Astrocyte of the cerebellum (primary cell): ENCODE data around the gene TNK2.

Experiments used
- DNase-seq: peaks from one replicate; pipeline ENCODE4 v3.0.0-alpha.2; 2011; ENCODE audit warnings: low read depth
- H3K4me3 ChIP-seq: 2 replicates; pipeline ENCODE4 v1.5.1; 2011; ENCODE audit warnings: mild to moderate bottlenecking, low read depth, low read length, moderate library complexity
- in situ Hi-C: cut with HindIII; loops from 2 replicates; pipeline ENCODE4 v1.10.0; 2017; ENCODE audit warnings: low sequenced_read_pairs
- TF ChIP-seq, protein P1 (sequence below): IDR thresholded peaks from 2 replicates; pipeline ENCODE4 v1.5.1; 2012; ENCODE audit warnings: low read length, low read depth, moderate library complexity, mild to moderate bottlenecking; ENCODE audit errors: missing control alignments

TNK2 gene

DNA sequence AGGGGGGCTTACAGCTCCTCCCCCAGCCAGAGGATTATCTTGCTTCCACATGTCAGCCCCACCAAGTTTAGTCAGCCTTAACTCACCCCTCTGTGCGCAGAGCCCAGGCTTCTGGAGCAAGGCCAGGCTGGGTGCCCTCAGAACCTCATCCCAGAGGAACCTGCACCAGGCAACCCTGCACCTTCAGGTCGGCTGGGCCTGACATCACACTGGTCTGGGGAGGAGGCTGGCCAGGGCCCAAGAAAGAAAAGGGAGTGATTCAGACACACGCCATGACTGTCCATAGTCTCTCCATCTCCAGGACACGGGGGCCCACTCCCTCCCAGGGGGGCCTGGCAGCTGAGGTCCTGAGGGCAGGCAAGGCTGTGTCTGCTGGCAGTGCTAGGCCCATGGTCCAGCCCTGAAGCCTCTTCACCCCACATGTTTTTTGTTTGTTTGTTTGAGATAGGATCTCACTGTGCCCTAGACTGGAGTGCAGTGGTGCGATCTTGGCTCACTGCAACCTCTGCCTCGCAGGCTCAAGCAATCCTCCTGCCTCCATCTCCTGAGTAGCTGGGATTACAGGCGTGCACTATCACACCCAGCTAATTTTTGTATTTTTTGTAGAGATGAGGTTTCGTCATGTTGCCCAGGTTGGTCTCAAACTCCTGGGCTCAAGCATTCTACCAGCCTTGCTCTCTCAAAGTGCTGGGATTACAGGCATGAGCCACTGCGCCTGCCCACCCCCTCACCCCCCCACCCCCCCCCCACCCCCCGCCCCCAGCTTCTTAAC is 11.1 kb downstream of the TNK2 start:
- TF ChIP-seq, protein P1, sequence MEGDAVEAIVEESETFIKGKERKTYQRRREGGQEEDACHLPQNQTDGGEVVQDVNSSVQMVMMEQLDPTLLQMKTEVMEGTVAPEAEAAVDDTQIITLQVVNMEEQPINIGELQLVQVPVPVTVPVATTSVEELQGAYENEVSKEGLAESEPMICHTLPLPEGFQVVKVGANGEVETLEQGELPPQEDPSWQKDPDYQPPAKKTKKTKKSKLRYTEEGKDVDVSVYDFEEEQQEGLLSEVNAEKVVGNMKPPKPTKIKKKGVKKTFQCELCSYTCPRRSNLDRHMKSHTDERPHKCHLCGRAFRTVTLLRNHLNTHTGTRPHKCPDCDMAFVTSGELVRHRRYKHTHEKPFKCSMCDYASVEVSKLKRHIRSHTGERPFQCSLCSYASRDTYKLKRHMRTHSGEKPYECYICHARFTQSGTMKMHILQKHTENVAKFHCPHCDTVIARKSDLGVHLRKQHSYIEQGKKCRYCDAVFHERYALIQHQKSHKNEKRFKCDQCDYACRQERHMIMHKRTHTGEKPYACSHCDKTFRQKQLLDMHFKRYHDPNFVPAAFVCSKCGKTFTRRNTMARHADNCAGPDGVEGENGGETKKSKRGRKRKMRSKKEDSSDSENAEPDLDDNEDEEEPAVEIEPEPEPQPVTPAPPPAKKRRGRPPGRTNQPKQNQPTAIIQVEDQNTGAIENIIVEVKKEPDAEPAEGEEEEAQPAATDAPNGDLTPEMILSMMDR = no peak
- H3K4me3 ChIP-seq = no peak overlapping the region
- DNase-seq = no peak
- in situ Hi-C loops = no loop called here

DNA sequence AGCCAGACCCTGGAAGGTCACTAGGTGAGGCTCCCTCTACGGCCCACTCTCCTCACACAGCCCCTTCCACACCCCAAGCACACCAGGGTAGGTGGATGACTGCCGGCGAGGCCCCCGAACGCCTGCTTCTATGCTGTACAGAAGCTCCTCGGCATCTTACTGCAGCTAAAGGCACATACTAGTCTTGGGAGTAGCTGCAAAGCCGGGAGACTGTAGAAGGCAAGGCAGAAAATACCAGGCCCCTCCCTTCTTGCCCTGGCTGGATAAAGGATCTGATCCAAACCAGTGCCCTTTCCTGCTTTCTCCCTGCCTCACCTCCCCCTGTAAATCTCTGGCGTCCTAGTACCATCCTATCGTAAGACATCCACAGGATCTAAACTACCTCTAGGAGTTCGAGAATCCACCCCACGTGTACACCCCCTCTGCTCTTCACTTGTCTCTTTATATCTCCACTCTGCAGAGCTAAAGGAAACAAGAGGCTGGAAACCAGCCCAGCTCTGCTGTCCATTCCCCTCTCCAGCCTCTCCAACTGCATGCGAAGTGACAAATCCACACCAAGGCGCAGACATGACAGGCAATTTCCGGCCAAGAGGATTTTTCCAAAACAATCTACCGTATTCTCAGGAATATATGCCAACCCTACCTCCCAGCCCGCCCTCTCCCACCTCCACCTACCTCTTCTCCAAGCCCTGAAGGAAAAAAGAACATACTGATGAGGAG is 11.8 kb downstream of the TNK2 start:
- in situ Hi-C loops = no loop called here
- no peak for DNase-seq
- peak overlapping the region; percentile 59 for H3K4me3 ChIP-seq
- TF ChIP-seq, protein P1 = no peak

DNA sequence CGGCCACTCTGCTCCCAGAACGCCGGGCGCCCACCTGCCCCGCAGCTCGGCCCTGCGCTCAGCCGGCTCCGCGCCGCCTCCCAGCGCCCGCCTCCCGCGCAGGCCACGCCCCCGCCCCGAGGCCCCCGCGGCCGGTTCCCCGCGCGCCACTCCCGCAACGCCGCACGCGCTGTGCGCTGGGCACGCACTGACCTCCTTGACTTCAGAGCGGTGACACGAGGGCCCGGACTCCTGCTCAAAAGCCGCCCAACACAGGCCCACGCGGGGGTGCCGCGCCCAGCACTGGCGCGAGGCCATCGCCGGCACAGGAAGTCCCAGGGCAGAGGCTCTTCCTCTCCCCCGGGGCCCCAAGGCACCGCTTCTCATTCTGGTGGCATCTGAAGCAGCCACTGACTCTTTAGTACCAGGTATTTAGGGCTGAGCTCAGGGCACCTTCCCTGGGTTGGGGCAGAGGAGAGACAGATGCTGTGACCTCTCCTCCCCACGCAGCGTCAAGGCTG is 12.4 kb downstream of the TNK2 start:
- H3K4me3 ChIP-seq = peak overlapping the region; percentile 59
- in situ Hi-C loops = no loop called here
- TF ChIP-seq, protein P1 = no peak
- no peak for DNase-seq

DNA sequence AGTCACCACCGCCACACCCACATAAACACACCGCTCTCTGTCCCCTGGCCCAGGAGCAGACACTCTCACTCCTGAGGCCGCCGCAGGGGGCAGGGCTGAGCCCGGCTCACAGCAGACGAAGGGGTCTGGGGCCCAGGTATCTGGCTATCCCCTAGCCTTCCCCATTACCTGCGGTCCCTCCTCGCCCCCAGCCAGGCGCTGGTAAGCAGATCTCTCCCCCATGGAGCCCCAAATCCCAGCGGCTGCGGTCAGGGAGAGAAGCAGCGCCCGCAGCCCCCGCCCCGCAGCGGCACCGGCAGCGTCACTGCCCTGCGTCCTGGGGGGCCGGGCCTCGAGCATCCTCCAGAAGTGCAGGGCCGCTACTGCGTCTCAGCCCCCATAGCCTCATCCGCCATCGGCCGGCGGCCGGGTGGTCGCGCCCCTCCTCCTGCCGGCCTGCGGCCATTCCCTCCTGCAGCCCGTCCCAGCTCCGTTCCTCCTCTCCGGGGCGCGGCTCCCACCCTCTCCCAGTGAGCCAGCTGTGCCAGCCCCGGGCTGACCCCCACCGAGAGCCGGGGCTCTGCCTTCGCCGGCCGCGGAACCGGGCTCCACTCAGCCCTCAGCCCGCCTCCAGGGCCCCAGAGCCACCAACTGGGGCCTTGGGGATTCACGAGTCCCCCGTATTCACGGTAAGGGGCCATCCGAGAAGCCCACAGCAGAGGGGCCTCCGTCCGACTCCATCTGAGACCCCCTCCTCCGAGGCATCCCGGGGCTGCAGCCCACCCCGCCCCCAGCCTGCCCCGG is 13.1 kb downstream of the TNK2 start:
- in situ Hi-C loops = no loop called here
- DNase-seq = no peak
- TF ChIP-seq, protein P1 = no peak
- peak overlapping the region; percentile 59 for H3K4me3 ChIP-seq

DNA sequence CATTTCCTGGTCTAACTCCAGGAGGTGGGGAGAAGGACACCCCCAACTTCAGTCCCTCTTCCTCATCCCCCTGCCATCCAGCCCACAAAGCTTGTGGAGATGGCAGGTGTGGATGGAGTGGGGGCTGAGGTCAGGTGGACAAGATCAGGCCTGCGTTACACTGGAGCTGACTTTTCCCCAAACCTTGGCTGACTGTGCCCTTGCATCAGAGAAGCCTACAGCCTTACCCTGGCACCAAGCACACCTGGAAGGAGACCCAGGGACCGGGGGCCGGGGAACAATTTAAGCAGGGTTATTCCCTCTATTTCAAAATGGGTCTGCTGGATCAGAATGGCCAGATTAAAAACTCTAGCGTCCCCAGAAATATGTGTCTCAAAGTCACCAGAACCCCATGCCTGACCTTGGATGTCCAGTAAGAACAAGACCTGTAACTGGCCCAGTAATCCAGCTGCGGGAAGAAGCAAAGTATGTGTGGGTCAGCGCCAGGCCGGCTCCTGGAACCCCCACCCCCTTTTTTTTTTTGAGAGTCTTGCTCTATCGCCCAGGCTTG is 14.4 kb downstream of the TNK2 start:
- no peak for DNase-seq
- TF ChIP-seq, protein P1 = no peak
- in situ Hi-C loops = no loop called here
- H3K4me3 ChIP-seq = no peak overlapping the region

DNA sequence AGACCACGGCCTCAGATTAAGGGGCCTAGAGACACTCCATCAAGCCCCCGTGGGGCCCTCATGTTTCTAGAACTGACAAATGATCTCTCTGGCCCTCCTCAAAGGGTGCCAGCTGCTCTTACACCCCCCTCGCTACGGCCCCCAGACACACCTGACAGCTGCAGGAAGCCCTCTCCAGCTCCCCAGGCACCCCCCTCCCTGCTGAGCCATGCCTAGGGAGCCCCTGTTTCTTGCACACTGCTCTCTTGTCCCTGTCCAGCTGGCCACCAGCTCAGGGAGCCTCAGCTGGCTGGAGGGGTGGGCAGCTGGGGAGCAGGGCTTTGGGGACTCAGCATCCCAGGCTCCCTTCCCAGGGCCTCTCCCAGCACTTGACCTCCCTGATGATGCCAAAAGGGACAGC is 14.8 kb downstream of the TNK2 start:
- TF ChIP-seq, protein P1 = no peak
- H3K4me3 ChIP-seq = no peak overlapping the region
- DNase-seq = no peak

More for the DNA sequence above, 14.8 kb downstream of the TNK2 start:
- in situ Hi-C loops = no loop called here
